SU-DHL-6 (cell line): Measurements from ENCODE around the gene ADD1.

Source experiments
- CTCF ChIP-seq: fragments of 200-600 bp; sonication (generic); IDR thresholded peaks from one replicate; pipeline ENCODE4 v1.5.1; 2017; ENCODE audit warnings: antibody characterized with exemption, mild to moderate bottlenecking, low read length, moderate library complexity; ENCODE audit not compliant: insufficient read depth, poor library complexity, severe bottlenecking
- EZH2phosphoT487 ChIP-seq: fragments of 200-600 bp; sonication (generic), shearing (Covaris generic); conservative IDR thresholded peaks from 2 replicates; pipeline ENCODE4 v1.6.1; 2018; ENCODE audit warnings: mild to moderate bottlenecking, antibody characterized with exemption, low read length, moderate library complexity, mixed read lengths

GRCh38 chr4:2795893-2796848, 47.5 kb upstream of the ADD1 start:
- TF ChIP-seq CTCF (no peak), EZH2phosphoT487 (no peak)
